ENCODE measurements around the gene MED13L. TPM values are rescaled to one million over a fixed set of nuclear protein-coding genes. Genes with fewer than 3 reads are reported as not detected.

Gene MED13L
- total RNA-seq, 4 donors from 2014 or later = 173 to 222 (median 192) TPM

GRCh38 chr12:115941362-115941761, 336.1 kb downstream of the MED13L start:
- WGBS, 2 donors (ENCODE audit: low coverage in 1 of 2) = 94 to 100% methylated on average over 1 to 2 of the region's 5 CpGs
- peaks cover 5% of the 10 kb centered on the region for H3K27me3 ChIP-seq
- no peak overlapping the region for H3K4me3 ChIP-seq
- ATAC-seq = no peak
- H3K4me1 ChIP-seq = peaks cover 0 to 5% (median 0%) of the 10 kb centered on the region in 3 donors
- H3K9me3 ChIP-seq = peaks cover 0 to 15% (median 0%) of the 10 kb centered on the region in 3 donors
- TF ChIP-seq POLR2A (IDR thresholded peaks at IDR 0.05) (no peak), EP300 (IDR thresholded peaks at IDR 0.05) (no peak), CTCF (IDR thresholded peaks at IDR 0.05) (no peak), POLR2AphosphoS5 (IDR thresholded peaks at IDR 0.05) (no peak)
- no peak overlapping the region for H3K27ac ChIP-seq
- no peaks in the 10 kb centered on the region for H3K36me3 ChIP-seq

DNA sequence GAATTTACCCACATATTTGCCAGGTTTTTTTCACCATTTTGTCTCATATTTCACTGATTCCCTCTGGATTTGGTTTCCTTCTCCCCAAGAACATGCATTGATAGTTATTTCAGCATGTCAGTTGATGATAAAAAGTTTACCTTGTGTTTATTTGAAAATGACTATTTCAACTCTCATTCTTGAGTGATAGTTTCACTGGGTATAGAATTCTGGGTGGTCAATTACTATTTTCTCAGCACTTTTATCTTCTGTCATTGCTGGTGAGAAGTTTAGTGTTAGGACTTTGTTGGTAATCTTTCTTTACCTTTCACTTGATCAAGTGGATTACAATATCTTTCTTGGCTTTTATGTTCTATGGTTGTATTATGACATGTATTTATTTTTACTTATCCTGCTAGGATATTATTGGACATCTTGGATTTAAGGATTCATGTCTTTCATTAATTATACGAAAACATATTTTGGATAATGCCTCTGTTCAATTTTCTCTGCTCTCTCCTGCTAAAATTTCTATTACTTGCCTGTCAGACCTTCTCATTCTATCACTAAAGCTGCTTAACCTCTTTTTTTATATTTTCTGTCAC, 338.6 kb downstream of the MED13L start:
- no peak for ATAC-seq
- H3K4me1 ChIP-seq = peaks cover 0 to 5% (median 0%) of the 10 kb centered on the region in 3 donors
- TF ChIP-seq EP300 (IDR thresholded peaks at IDR 0.05) (no peak), POLR2A (IDR thresholded peaks at IDR 0.05) (no peak), CTCF (IDR thresholded peaks at IDR 0.05) (no peak), POLR2AphosphoS5 (IDR thresholded peaks at IDR 0.05) (no peak)
- peaks cover 5% of the 10 kb centered on the region for H3K27me3 ChIP-seq
- 81 to 89% methylated on average over 1 of the region's 1 CpG for WGBS, 2 donors (ENCODE audit: low coverage in 1 of 2)
- peaks cover 0 to 15% (median 0%) of the 10 kb centered on the region in 3 donors for H3K9me3 ChIP-seq
- H3K27ac ChIP-seq = no peak overlapping the region
- no peak overlapping the region for H3K4me3 ChIP-seq
- H3K36me3 ChIP-seq = no peaks in the 10 kb centered on the region

DNA sequence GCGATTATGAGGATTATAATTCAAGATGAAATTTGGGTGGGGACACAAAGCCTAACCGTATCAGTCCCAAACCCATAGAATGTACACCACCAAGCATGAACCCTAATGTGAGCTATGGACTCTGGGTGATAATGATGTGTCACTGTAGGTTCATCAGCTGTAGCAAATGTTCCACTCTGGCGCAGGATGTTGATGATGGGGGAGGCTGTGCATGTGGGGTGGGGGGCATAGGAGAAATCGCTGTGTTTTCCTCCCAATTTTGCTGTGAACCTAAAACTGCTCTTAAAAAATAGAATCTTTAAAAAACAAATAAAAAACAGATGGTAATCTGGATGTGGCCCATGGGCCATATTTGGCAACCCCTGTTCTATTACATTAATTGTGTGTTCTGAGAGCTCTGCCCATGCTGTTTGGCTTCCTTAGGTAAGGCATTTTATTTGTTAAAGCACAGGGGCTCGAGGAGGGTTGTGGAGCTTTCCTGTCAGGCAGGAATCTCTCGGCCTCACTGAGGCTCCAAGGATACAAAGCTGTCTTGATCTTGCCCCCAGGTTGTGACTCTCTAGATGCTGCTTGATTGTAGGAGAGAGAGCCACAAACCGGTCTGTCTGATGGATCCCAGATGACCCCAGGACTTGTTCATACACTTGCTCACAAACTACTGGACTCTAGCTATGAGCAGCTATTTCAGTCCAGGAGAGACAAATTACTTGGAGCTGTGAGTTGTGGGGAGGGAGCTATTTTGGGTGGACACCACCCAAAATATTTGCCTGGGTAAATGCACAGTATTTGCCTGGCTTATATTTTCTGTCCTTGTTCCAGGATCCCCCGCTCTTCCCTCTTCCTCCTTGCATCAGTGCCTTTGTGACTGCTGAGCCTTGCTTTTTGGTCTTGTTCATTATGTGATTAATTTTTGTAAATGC, 340.2 kb downstream of the MED13L start:
- Histone ChIP-seq H3K9me3 (peaks cover 0 to 15% (median 0%) of the 10 kb centered on the region in 3 donors), H3K4me3 (no peak overlapping the region), H3K4me1 (no peaks in the 10 kb centered on the region), H3K27ac (no peak overlapping the region), H3K36me3 (no peaks in the 10 kb centered on the region), H3K27me3 (no peaks in the 10 kb centered on the region)
- no peak for TF ChIP-seq POLR2AphosphoS5 (IDR thresholded peaks at IDR 0.05)
- no peak for TF ChIP-seq POLR2A (IDR thresholded peaks at IDR 0.05)
- no peak for TF ChIP-seq EP300 (IDR thresholded peaks at IDR 0.05)
- TF ChIP-seq CTCF (IDR thresholded peaks at IDR 0.05) = no peak
- no peak for ATAC-seq
- WGBS, 2 donors (ENCODE audit: low coverage in 1 of 2) = 75% methylated on average over 6 of the region's 8 CpGs

DNA sequence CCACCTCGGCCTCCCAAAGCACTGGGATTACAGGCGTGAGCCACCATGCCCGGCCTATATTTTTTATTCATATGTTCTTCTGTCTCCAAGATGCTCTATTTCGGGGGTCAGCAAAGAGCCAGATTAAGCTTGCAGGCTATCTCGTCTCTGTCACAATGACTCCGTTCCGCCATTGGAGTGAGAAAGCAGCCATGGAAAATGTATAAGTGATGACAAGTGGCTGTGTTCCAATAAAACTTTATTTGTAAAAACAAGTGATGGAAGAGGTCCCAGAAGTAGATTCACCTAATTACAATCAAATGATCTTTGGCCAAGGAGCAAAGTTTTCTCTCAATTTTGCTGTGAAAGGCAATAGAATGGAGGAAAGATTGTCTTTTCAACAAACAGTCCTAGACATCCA, 342.6 kb downstream of the MED13L start:
- Histone ChIP-seq H3K27me3 (peaks cover 8% of the 10 kb centered on the region), H3K27ac (no peak overlapping the region), H3K4me3 (no peak overlapping the region), H3K36me3 (no peaks in the 10 kb centered on the region), H3K4me1 (no peaks in the 10 kb centered on the region), H3K9me3 (peaks cover 0 to 13% (median 0%) of the 10 kb centered on the region in 3 donors)
- ATAC-seq = no peak
- 84% methylated on average over 4 of the region's 7 CpGs for WGBS, 2 donors (ENCODE audit: low coverage in 1 of 2)
- TF ChIP-seq POLR2A (IDR thresholded peaks at IDR 0.05) (no peak), EP300 (IDR thresholded peaks at IDR 0.05) (no peak), POLR2AphosphoS5 (IDR thresholded peaks at IDR 0.05) (no peak), CTCF (IDR thresholded peaks at IDR 0.05) (no peak)
